Lower lobe of right lung (tissue), 2 donors: ENCODE data around the gene TSBP1. TPM values are rescaled to one million over a fixed set of nuclear protein-coding genes. Genes with fewer than 3 reads are reported as not detected.
"Not testable (repeated sequence)": the region's sequence is repeated elsewhere in the genome, so short reads cannot be mapped to it uniquely, and the experiment has no call there.

ENCODE experiments used
- ATAC-seq, 2 donors: fragments of 200-7000 bp; cut with Tn5 transposase; one replicate each; pipeline ENCODE4 v1.9.1; 2020 to 2022; ENCODE audit warnings: mild to moderate bottlenecking in 2 of 2, moderate library complexity in 2 of 2
- DNase-seq: peaks from one replicate; pipeline ENCODE4 v3.0.0-alpha.2; 2020
- H3K27ac ChIP-seq: fragments of 200-600 bp; one replicate; pipeline ENCODE4 v1.8.0; 2022
- H3K27me3 ChIP-seq: fragments of 200-600 bp; one replicate; pipeline ENCODE4 v1.8.0; 2022; ENCODE audit warnings: low read depth
- H3K36me3 ChIP-seq: fragments of 200-600 bp; one replicate; pipeline ENCODE4 v1.8.0; 2022; ENCODE audit warnings: mild to moderate bottlenecking
- H3K4me1 ChIP-seq: fragments of 200-600 bp; one replicate; pipeline ENCODE4 v1.8.0; 2022
- H3K4me3 ChIP-seq: fragments of 200-600 bp; one replicate; pipeline ENCODE4 v1.8.0; 2022; ENCODE audit warnings: mild to moderate bottlenecking
- H3K9me3 ChIP-seq: fragments of 200-600 bp; one replicate; pipeline ENCODE4 v1.8.0; 2022
- CTCF ChIP-seq: fragments of 200-600 bp; IDR thresholded peaks from one replicate; pipeline ENCODE4 v1.8.0; 2022; ENCODE audit warnings: antibody characterized with exemption, mild to moderate bottlenecking
- intact Hi-C: fragments of 100-400 bp; cut with DNase I; formaldehyde crosslinking; loops from one replicate; pipeline ENCODE4 v1.11.0; 2022
- total RNA-seq: library from RNA; stranded (reverse); fragmentation: NEBNext Ultra II Directional; extraction: Animal tissue kit (Norgen Biotek cat#: 25700); gene quantifications from one replicate; pipeline ENCODE4 v1.2.1, GENCODE V29; 2021
- donor health status: DM: no; HTN: yes; CAD: no; lungs with severe emphysema.

TSBP1 gene
- total RNA-seq, 1 donor from 2014 or later = not detected

- intact Hi-C loops = no loop called here
- no peak for ATAC-seq
- DNase-seq = no peak
Measured at GRCh38 chr6:32375739-32376529, 4.2 kb upstream of the TSBP1 start.

GRCh38 chr6:32371229-32371628, 474 bp downstream of the TSBP1 start:
- no peaks in the 10 kb centered on the region for H3K27me3 ChIP-seq
- DNase-seq = no peak
- H3K4me3 ChIP-seq = no peak overlapping the region
- no peak overlapping the region for H3K27ac ChIP-seq
- no peaks in the 10 kb centered on the region for H3K36me3 ChIP-seq
- no peaks in the 10 kb centered on the region for H3K4me1 ChIP-seq
- no peak for TF ChIP-seq CTCF
- ATAC-seq = no peak
- intact Hi-C loops = no loop called here
- H3K9me3 ChIP-seq = no peaks in the 10 kb centered on the region

More at GRCh38 chr6:32375739-32376529, 4.2 kb upstream of the TSBP1 start:
- Histone ChIP-seq H3K4me3 (no peak overlapping the region), H3K27me3 (no peaks in the 10 kb centered on the region), H3K36me3 (no peaks in the 10 kb centered on the region), H3K27ac (no peak overlapping the region), H3K9me3 (no peaks in the 10 kb centered on the region), H3K4me1 (no peaks in the 10 kb centered on the region)
- no peak for TF ChIP-seq CTCF

GRCh38 chr6:32370505-32370904, 1.2 kb downstream of the TSBP1 start:
- intact Hi-C loops = no loop called here
- Histone ChIP-seq H3K4me3 (no peak overlapping the region), H3K4me1 (no peaks in the 10 kb centered on the region), H3K27ac (no peak overlapping the region), H3K36me3 (no peaks in the 10 kb centered on the region), H3K9me3 (no peaks in the 10 kb centered on the region), H3K27me3 (no peaks in the 10 kb centered on the region)
- ATAC-seq = no peak
- no peak for TF ChIP-seq CTCF
- DNase-seq = no peak

- TF ChIP-seq CTCF = no peak
- ATAC-seq (no peak), DNase-seq (no peak)
- H3K9me3 ChIP-seq = no peaks in the 10 kb centered on the region
- H3K27me3 ChIP-seq = no peaks in the 10 kb centered on the region
- intact Hi-C loops = no loop called here
- no peaks in the 10 kb centered on the region for H3K36me3 ChIP-seq
- no peak overlapping the region for H3K4me3 ChIP-seq
- H3K4me1 ChIP-seq = no peaks in the 10 kb centered on the region
- no peak overlapping the region for H3K27ac ChIP-seq
Measured at GRCh38 chr6:32369660-32370059, 2.0 kb downstream of the TSBP1 start.

GRCh38 chr6:32367644-32368043, 4.1 kb downstream of the TSBP1 start:
- ATAC-seq = no peak
- Histone ChIP-seq H3K27ac (no peak overlapping the region), H3K9me3 (no peaks in the 10 kb centered on the region), H3K4me1 (no peaks in the 10 kb centered on the region), H3K4me3 (no peak overlapping the region), H3K36me3 (no peaks in the 10 kb centered on the region), H3K27me3 (no peaks in the 10 kb centered on the region)
- intact Hi-C loops = no loop called here
- DNase-seq = no peak
- no peak for TF ChIP-seq CTCF

GRCh38 chr6:32359225-32359624, 12.5 kb downstream of the TSBP1 start:
- H3K9me3 ChIP-seq, DNase-seq, intact Hi-C loops, H3K27ac ChIP-seq, H3K4me3 ChIP-seq, ATAC-seq, H3K4me1 ChIP-seq, H3K27me3 ChIP-seq, H3K36me3 ChIP-seq: not testable (repeated sequence)

- H3K27me3 ChIP-seq, H3K9me3 ChIP-seq, H3K27ac ChIP-seq, intact Hi-C loops, DNase-seq, H3K4me3 ChIP-seq, H3K36me3 ChIP-seq, H3K4me1 ChIP-seq, ATAC-seq: not testable (repeated sequence)
Measured at GRCh38 chr6:32358548-32358947, 13.2 kb downstream of the TSBP1 start.
